HL-60 (cell line): ENCODE measurements around the gene PRKAG2.
A peak's percentile ranks its signal among the peaks of the same experiment; 100 is the strongest.

Source experiments
- DNase-seq, 2 experiments: peaks; one replicate each; pipeline ENCODE4 v3.0.0-alpha.2; 2010 to 2020; ENCODE audit warnings: low read depth in 1 of 2, low spot score in 1 of 2
- H3K27ac ChIP-seq: fragments of 250-450 bp; sonication (Bioruptor Pico); replicated peaks from 2 replicates; pipeline ENCODE4 v1.5.1; 2020; ENCODE audit warnings: mild to moderate bottlenecking, moderate library complexity
- H3K27me3 ChIP-seq: fragments of 250-450 bp; sonication (Bioruptor Pico); 2 replicates; pipeline ENCODE4 v1.5.1; 2021; ENCODE audit warnings: mild to moderate bottlenecking, moderate library complexity; ENCODE audit not compliant: insufficient read depth, poor library complexity, severe bottlenecking
- H3K4me3 ChIP-seq: replicated peaks from 2 replicates; pipeline ENCODE4 v1.5.1; 2011; ENCODE audit warnings: mild to moderate bottlenecking, control low read depth, low read length; ENCODE audit not compliant: insufficient read depth
- CTCF ChIP-seq: IDR thresholded peaks from one replicate; pipeline ENCODE4 v1.5.1; 2011; ENCODE audit warnings: low read length, control low read depth, inconsistent platforms; ENCODE audit not compliant: insufficient read depth
- GABPA ChIP-seq: IDR thresholded peaks from 2 replicates; pipeline ENCODE4 v1.6.1; 2012; ENCODE audit warnings: low read depth
- POLR2AphosphoS5 ChIP-seq: IDR thresholded peaks from 2 replicates; pipeline ENCODE4 v1.6.1; 2012; ENCODE audit warnings: low read depth
- REST ChIP-seq: IDR thresholded peaks from 2 replicates; pipeline ENCODE4 v1.6.1; 2012; ENCODE audit warnings: low read depth; ENCODE audit not compliant: insufficient replicate concordance
- SPI1 ChIP-seq: IDR thresholded peaks from 2 replicates; pipeline ENCODE4 v1.6.1; 2012; ENCODE audit warnings: low read depth, mild to moderate bottlenecking, borderline replicate concordance

Gene PRKAG2

GRCh38 chr7:151745706-151746105 lies 131.2 kb downstream of the PRKAG2 start:
- TF ChIP-seq CTCF (no peak), POLR2AphosphoS5 (no peak), REST (no peak), SPI1 (no peak), GABPA (no peak)
- H3K27ac ChIP-seq, result no peak overlapping the region
- H3K4me3 ChIP-seq, result no peak overlapping the region
- no peaks in the 10 kb centered on the region for H3K27me3 ChIP-seq
- DNase-seq, result no peak

- H3K27me3 ChIP-seq, result no peaks in the 10 kb centered on the region
- H3K27ac ChIP-seq, result no peak overlapping the region
- no peak overlapping the region for H3K4me3 ChIP-seq
- TF ChIP-seq REST (no peak), GABPA (no peak), CTCF (peak; percentile 36), SPI1 (no peak), POLR2AphosphoS5 (peak; percentile 31; the same call in 1 of the 2 replicates)
- DNase-seq, result peak; percentile 61 to 78
Observed at GRCh38 chr7:151744656-151745638, 132.0 kb downstream of the PRKAG2 start.

GRCh38 chr7:151744051-151744580 lies 132.8 kb downstream of the PRKAG2 start:
- no peak for TF ChIP-seq REST
- DNase-seq, result no peak
- no peak overlapping the region for H3K4me3 ChIP-seq
- no peak overlapping the region for H3K27ac ChIP-seq
- H3K27me3 ChIP-seq, result no peaks in the 10 kb centered on the region
